Chondrocyte (in vitro differentiated cells): ENCODE data around the gene GALK2. TPM values are rescaled to one million over a fixed set of nuclear protein-coding genes. Genes with fewer than 3 reads are reported as not detected.

ENCODE experiments used
- DNase-seq: peaks from one replicate; pipeline ENCODE4 v3.0.0; 2021; ENCODE audit warnings: mixed read lengths, low spot score
- H3K27ac Mint-ChIP-seq: one replicate; pipeline ENCODE4 v1.8.0; 2021; ENCODE audit warnings: mild to moderate bottlenecking, moderate library complexity, mixed read lengths; ENCODE audit not compliant: unreplicated experiment
- H3K27me3 Mint-ChIP-seq: 2 replicates; pipeline ENCODE4 v1.8.0; 2021; ENCODE audit warnings: low read depth, mixed read lengths
- H3K36me3 Mint-ChIP-seq: 2 replicates; pipeline ENCODE4 v1.8.0; 2021; ENCODE audit warnings: low read depth, mixed read lengths
- H3K4me1 Mint-ChIP-seq: 2 replicates; pipeline ENCODE4 v1.8.0; 2021; ENCODE audit warnings: low read depth, mild to moderate bottlenecking, mixed read lengths
- H3K4me3 Mint-ChIP-seq: one replicate; pipeline ENCODE4 v1.8.0; 2021; ENCODE audit warnings: mild to moderate bottlenecking, moderate library complexity, mixed read lengths; ENCODE audit not compliant: unreplicated experiment
- H3K9me3 Mint-ChIP-seq: 2 replicates; pipeline ENCODE4 v1.8.0; 2021; ENCODE audit warnings: low read depth, mixed read lengths
- total RNA-seq: library from RNA; stranded (reverse); gene quantifications from 3 replicates; pipeline ENCODE4 v1.2.1, GENCODE V29; 2021
- TF ChIP-seq, protein P1 (sequence below): fragments of 200-600 bp; sonication (generic); IDR thresholded peaks from 2 replicates; pipeline ENCODE4 v1.5.0; 2021; ENCODE audit warnings: antibody characterized with exemption, mild to moderate bottlenecking, moderate library complexity

Gene GALK2
- total RNA-seq, 1 donor from 2014 or later = 14.8 TPM

DNA sequence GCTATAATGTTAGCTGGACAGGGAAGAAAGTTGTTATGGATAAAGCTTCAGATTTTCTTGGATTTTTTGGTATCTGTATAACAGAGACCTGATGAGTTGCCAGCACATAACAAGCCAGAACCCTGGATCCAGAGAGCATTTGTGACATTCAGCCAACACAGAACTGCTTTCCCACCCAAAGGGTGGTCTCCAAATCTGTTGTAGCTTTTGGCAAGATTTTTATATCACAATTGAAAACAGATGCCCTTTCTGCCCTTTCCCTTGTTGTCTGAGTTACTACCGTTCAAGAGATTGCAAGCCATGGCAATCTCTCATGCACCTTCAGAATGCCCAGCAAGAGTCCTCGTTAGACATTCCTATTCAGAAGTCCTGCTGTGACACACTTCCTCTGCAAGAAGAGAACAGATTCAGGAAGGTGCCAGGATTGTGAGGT lies 145.4 kb downstream of the GALK2 start:
- Mint-ChIP-seq H3K27ac (no peak overlapping the region), H3K9me3 (no peaks in the 10 kb centered on the region), H3K36me3 (peaks cover 11% of the 10 kb centered on the region), H3K4me3 (no peak overlapping the region), H3K27me3 (no peaks in the 10 kb centered on the region), H3K4me1 (peaks cover 21% of the 10 kb centered on the region)
- no peak for DNase-seq
- TF ChIP-seq, protein P1, sequence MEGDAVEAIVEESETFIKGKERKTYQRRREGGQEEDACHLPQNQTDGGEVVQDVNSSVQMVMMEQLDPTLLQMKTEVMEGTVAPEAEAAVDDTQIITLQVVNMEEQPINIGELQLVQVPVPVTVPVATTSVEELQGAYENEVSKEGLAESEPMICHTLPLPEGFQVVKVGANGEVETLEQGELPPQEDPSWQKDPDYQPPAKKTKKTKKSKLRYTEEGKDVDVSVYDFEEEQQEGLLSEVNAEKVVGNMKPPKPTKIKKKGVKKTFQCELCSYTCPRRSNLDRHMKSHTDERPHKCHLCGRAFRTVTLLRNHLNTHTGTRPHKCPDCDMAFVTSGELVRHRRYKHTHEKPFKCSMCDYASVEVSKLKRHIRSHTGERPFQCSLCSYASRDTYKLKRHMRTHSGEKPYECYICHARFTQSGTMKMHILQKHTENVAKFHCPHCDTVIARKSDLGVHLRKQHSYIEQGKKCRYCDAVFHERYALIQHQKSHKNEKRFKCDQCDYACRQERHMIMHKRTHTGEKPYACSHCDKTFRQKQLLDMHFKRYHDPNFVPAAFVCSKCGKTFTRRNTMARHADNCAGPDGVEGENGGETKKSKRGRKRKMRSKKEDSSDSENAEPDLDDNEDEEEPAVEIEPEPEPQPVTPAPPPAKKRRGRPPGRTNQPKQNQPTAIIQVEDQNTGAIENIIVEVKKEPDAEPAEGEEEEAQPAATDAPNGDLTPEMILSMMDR = no peak

DNA sequence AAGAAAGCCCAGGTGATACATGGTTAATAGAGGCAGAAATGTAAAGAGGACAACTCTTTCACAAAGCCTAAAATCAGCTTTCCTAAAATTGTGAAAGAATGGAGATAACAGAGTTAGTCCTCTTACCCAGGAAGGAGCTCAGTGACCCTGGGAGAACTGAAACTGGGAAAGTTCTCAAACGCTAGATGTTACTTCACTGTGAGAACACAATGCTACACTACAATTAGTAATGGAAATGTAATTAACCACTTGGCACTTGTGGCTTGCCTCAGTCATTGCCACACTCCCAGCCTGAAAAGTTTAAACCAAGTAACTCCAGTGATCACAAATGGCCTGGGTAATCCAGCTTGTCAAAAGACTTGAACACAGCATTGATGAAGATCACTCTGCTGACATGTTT lies 150.3 kb downstream of the GALK2 start:
- no peak for DNase-seq
- TF ChIP-seq, protein P1 = no peak
- peaks cover 13% of the 10 kb centered on the region for H3K4me1 Mint-ChIP-seq
- peaks cover 16% of the 10 kb centered on the region for H3K36me3 Mint-ChIP-seq
- no peaks in the 10 kb centered on the region for H3K9me3 Mint-ChIP-seq
- no peaks in the 10 kb centered on the region for H3K27me3 Mint-ChIP-seq
- H3K4me3 Mint-ChIP-seq = no peak overlapping the region
- H3K27ac Mint-ChIP-seq = no peak overlapping the region

DNA sequence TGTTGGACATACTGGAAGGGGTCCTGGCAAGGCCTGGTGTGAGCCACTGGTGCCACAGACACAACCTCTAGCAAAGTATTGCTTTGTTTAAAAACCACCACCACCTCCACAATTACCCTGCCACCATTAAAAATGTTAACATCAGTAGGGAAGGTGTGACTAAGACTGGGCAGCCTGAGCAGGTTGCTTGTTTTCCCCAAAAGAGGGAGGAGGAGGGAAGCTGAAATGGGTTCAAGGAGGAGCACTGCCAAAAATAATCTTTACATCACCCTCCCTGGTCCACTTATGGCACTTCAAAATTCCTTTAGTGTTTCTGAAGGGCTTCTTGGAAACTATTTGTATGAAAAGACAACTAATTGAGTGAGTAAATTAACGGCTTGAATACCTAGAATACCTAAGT lies 153.2 kb downstream of the GALK2 start:
- no peaks in the 10 kb centered on the region for H3K27me3 Mint-ChIP-seq
- no peak overlapping the region for H3K4me3 Mint-ChIP-seq
- peaks cover 8% of the 10 kb centered on the region for H3K4me1 Mint-ChIP-seq
- H3K9me3 Mint-ChIP-seq = no peaks in the 10 kb centered on the region
- no peak overlapping the region for H3K27ac Mint-ChIP-seq
- DNase-seq = no peak
- TF ChIP-seq, protein P1 = no peak
- peaks cover 22% of the 10 kb centered on the region for H3K36me3 Mint-ChIP-seq

DNA sequence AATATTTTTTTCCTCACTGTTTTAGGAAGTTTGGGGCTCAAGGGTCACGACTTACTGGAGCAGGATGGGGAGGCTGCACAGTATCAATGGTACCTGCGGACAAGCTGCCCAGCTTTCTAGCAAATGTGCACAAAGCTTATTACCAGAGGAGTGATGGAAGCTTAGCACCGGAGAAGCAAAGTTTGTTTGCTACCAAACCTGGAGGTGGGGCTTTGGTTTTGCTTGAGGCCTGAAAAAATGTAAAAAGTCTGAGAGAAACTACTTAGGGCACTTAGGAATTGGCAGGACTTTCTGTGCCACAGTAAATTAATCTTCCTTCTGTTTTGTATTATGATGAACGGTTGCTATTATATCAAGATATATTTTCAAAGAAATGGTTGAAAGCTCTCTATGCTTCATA lies 157.9 kb downstream of the GALK2 start:
- no peaks in the 10 kb centered on the region for H3K9me3 Mint-ChIP-seq
- TF ChIP-seq, protein P1 = no peak
- H3K27me3 Mint-ChIP-seq = no peaks in the 10 kb centered on the region
- H3K27ac Mint-ChIP-seq = no peak overlapping the region
- DNase-seq = no peak
- H3K36me3 Mint-ChIP-seq = peaks cover 10% of the 10 kb centered on the region
- peaks cover 7% of the 10 kb centered on the region for H3K4me1 Mint-ChIP-seq
- H3K4me3 Mint-ChIP-seq = no peak overlapping the region

DNA sequence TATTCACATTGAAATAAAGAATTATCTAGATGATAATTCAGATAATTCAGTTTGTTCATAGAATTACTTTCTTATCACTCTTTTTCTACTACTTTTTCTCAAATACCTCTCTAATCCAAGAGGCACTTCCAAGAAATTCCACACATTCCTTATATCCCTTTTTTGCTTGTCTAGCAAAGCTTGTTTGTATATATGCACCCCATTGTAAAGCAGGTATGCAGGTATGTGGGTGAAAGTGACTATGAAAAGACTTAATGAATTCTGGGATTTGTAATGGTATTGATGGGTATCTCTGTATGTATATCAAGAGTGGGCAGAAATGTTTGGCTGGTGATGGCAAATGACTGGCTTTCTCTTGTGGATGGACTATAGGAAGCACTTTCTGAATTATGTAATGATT lies 158.9 kb downstream of the GALK2 start:
- H3K27me3 Mint-ChIP-seq = no peaks in the 10 kb centered on the region
- DNase-seq = no peak
- no peaks in the 10 kb centered on the region for H3K4me1 Mint-ChIP-seq
- H3K36me3 Mint-ChIP-seq = peaks cover 10% of the 10 kb centered on the region
- H3K27ac Mint-ChIP-seq = no peak overlapping the region
- TF ChIP-seq, protein P1 = no peak
- no peaks in the 10 kb centered on the region for H3K9me3 Mint-ChIP-seq
- H3K4me3 Mint-ChIP-seq = no peak overlapping the region
